Thoracic aorta (tissue), 2 donors: ENCODE measurements around the gene MFAP4. TPM values are rescaled to one million over a fixed set of nuclear protein-coding genes. Genes with fewer than 3 reads are reported as not detected.

Source experiments
- ATAC-seq: fragments of 150-250 bp; one replicate; pipeline ENCODE4 v1.8.0; 2017; ENCODE audit warnings: low read depth; ENCODE audit not compliant: insufficient number of reproducible peaks, low FRiP score
- DNase-seq: peaks from one replicate; pipeline ENCODE4 v3.0.0-alpha.2; 2020; ENCODE audit warnings: low spot score
- H3K27ac ChIP-seq, 2 donors: fragments of 200-600 bp; sonication (generic); 1 replicate in 1 of 2; 2 replicates in 1 of 2; pipeline ENCODE4 v1.5.1; 2016; ENCODE audit warnings: mild to moderate bottlenecking in 2 of 2, moderate library complexity in 2 of 2
- H3K27me3 ChIP-seq: fragments of 200-600 bp; sonication (generic); replicated peaks from 2 replicates; pipeline ENCODE4 v1.6.0; 2016; ENCODE audit warnings: mild to moderate bottlenecking; ENCODE audit not compliant: insufficient read depth
- H3K36me3 ChIP-seq: fragments of 200-600 bp; sonication (generic); one replicate; pipeline ENCODE4 v1.5.1; 2016
- H3K4me1 ChIP-seq, 2 donors: fragments of 200-600 bp; sonication (generic); 1 replicate in 1 of 2; 2 replicates in 1 of 2; pipeline versions ENCODE4 v1.5.1 to v1.6.0; 2016; ENCODE audit warnings: low read depth in 2 of 2, mild to moderate bottlenecking in 1 of 2; ENCODE audit not compliant: control insufficient read depth in 1 of 2
- H3K4me3 ChIP-seq: fragments of 200-600 bp; sonication (generic); 2 replicates; pipeline ENCODE4 v1.5.1; 2016; ENCODE audit warnings: mild to moderate bottlenecking
- H3K9me3 ChIP-seq: fragments of 200-600 bp; sonication (generic); 2 replicates; pipeline ENCODE4 v1.5.1; 2016
- CTCF ChIP-seq: fragments of 200-600 bp; sonication (generic); IDR thresholded peaks from one replicate; pipeline ENCODE4 v1.5.1; 2019; ENCODE audit warnings: antibody characterized with exemption
- total RNA-seq, 2 donors: library from RNA; depleted of rRNA; stranded (reverse); fragments of >200 nt; gene quantifications; one replicate each; pipeline versions ENCODE4 v1.1.0 to v1.2.3, GENCODE V29; 2016

The MFAP4 gene
- total RNA-seq, 2 donors from 2014 or later: 425 to 501 TPM

- peaks cover 19 to 36% of the 10 kb centered on the region in 2 donors for H3K4me1 ChIP-seq
- no peak for TF ChIP-seq CTCF
- DNase-seq (peak; percentile 83), ATAC-seq (peak; percentile 64)
- no peaks in the 10 kb centered on the region for H3K9me3 ChIP-seq
- H3K4me3 ChIP-seq: no peak overlapping the region
- H3K27me3 ChIP-seq: no peaks in the 10 kb centered on the region
- no peaks in the 10 kb centered on the region for H3K36me3 ChIP-seq
- H3K27ac ChIP-seq: peak overlapping the region; percentile 77 to 87
These were observed 40.4 kb downstream of the MFAP4 start for GRCh38 chr17:19346351-19347255.

GRCh38 chr17:19345486-19346350, 41.3 kb downstream of the MFAP4 start:
- TF ChIP-seq CTCF: no peak
- H3K36me3 ChIP-seq: no peaks in the 10 kb centered on the region
- H3K27me3 ChIP-seq: no peaks in the 10 kb centered on the region
- no peak for ATAC-seq
- no peak overlapping the region for H3K4me3 ChIP-seq
- DNase-seq: no peak
- H3K9me3 ChIP-seq: no peaks in the 10 kb centered on the region
- peaks cover 19 to 36% of the 10 kb centered on the region in 2 donors for H3K4me1 ChIP-seq
- peak overlapping the region; percentile 77 to 87 for H3K27ac ChIP-seq

- H3K36me3 ChIP-seq: no peaks in the 10 kb centered on the region
- H3K4me3 ChIP-seq: no peak overlapping the region
- ATAC-seq (no peak), DNase-seq (no peak)
- peaks cover 19 to 36% of the 10 kb centered on the region in 2 donors for H3K4me1 ChIP-seq
- no peaks in the 10 kb centered on the region for H3K9me3 ChIP-seq
- H3K27me3 ChIP-seq: no peaks in the 10 kb centered on the region
- H3K27ac ChIP-seq: peak overlapping the region; percentile 77 to 87
- TF ChIP-seq CTCF: no peak
These were observed 41.9 kb downstream of the MFAP4 start for GRCh38 chr17:19345067-19345460.

- Histone ChIP-seq H3K4me3 (no peak overlapping the region), H3K27ac (no peak overlapping the region), H3K9me3 (no peaks in the 10 kb centered on the region), H3K4me1 (peaks cover 19 to 36% of the 10 kb centered on the region in 2 donors), H3K36me3 (no peaks in the 10 kb centered on the region), H3K27me3 (no peaks in the 10 kb centered on the region)
- no peak for DNase-seq
- ATAC-seq: no peak
- TF ChIP-seq CTCF: no peak
These were observed 42.5 kb downstream of the MFAP4 start for GRCh38 chr17:19344311-19345066.
